ENCODE results near the gene CASTOR1.

CASTOR1 gene

GRCh38 chr22:30284172-30284571, 5.1 kb downstream of the CASTOR1 start:
- DNase-seq, result no peak

GRCh38 chr22:30283342-30283741, 6.0 kb downstream of the CASTOR1 start:
- no peak for DNase-seq

GRCh38 chr22:30282616-30283046, 6.7 kb downstream of the CASTOR1 start:
- DNase-seq, result no peak

GRCh38 chr22:30280505-30280904, 8.8 kb downstream of the CASTOR1 start:
- DNase-seq, result no peak

- DNase-seq, result no peak
Observed at GRCh38 chr22:30279932-30280331, 9.4 kb downstream of the CASTOR1 start.

GRCh38 chr22:30279046-30279788, 10.1 kb downstream of the CASTOR1 start:
- DNase-seq, result no peak

- DNase-seq, result no peak
Observed at GRCh38 chr22:30277547-30278344, 11.6 kb downstream of the CASTOR1 start.

- no peak for DNase-seq
Observed at GRCh38 chr22:30276039-30276438, 13.3 kb downstream of the CASTOR1 start.

GRCh38 chr22:30275625-30276024, 13.7 kb downstream of the CASTOR1 start:
- no peak for DNase-seq

- DNase-seq, result no peak
Observed at GRCh38 chr22:30274437-30274812, 14.9 kb downstream of the CASTOR1 start.

- no peak for DNase-seq
Observed at GRCh38 chr22:30273711-30274436, 15.4 kb downstream of the CASTOR1 start.

GRCh38 chr22:30272781-30273601, 16.3 kb downstream of the CASTOR1 start:
- DNase-seq, result no peak

- no peak for DNase-seq
Observed at GRCh38 chr22:30270832-30271231, 18.5 kb downstream of the CASTOR1 start.

- DNase-seq, result no peak
Observed at GRCh38 chr22:30268331-30268730, 21.0 kb downstream of the CASTOR1 start.

GRCh38 chr22:30267382-30268302, 21.7 kb downstream of the CASTOR1 start:
- no peak for DNase-seq

- no peak for DNase-seq
Observed at GRCh38 chr22:30266445-30267381, 22.6 kb downstream of the CASTOR1 start, which contains the start of gene OSM. TSS of gene OSM (minus strand) at chr22:30266851. CDS start at chr22:30266799, 52 bp downstream.

GRCh38 chr22:30265823-30266444, 23.4 kb downstream of the CASTOR1 start:
- DNase-seq, result no peak

- no peak for DNase-seq
Observed at GRCh38 chr22:30265131-30265720, 24.1 kb downstream of the CASTOR1 start.

- DNase-seq, result no peak
Observed at GRCh38 chr22:30263883-30264282, 25.4 kb downstream of the CASTOR1 start.

All from cerebellar nuclear complex (tissue), 1 donor.